ENCODE data around the gene ATP7B. TPM values are rescaled to one million over a fixed set of nuclear protein-coding genes. Genes with fewer than 3 reads are reported as not detected.

ATP7B gene
- total and polyA plus RNA-seq, 2 donors (not counting 1 experiment from before 2014, with no cell fraction given): 1.7 to 3.3 TPM

GRCh38 chr13:51960766-51961165 lies 50.5 kb downstream of the ATP7B start:
- H3K4me1 ChIP-seq (ENCODE audit: control insufficient read depth, extremely low read depth, insufficient read depth, low read length): no peaks in the 10 kb centered on the region
- no peaks in the 10 kb centered on the region for H3K9me3 ChIP-seq (ENCODE audit: control insufficient read depth, insufficient read depth, low read depth, low read length)
- H3K4me3 ChIP-seq (replicated peaks in 1 of 4; ENCODE audit: control extremely low read depth in 1 of 4, insufficient read depth in 1 of 4, low read depth in 3 of 4, low read length in 4 of 4): no peak overlapping the region
- no peaks in the 10 kb centered on the region for H3K79me2 ChIP-seq (ENCODE audit: control insufficient read depth, insufficient read depth, low read length)
- no peak overlapping the region for H3K4me2 ChIP-seq (ENCODE audit: extremely low read depth, insufficient read depth, low read length)
- H3K27ac ChIP-seq (ENCODE audit: insufficient read depth, low read length): no peak overlapping the region
- H3K9ac ChIP-seq (ENCODE audit: insufficient read depth, low read length): no peak overlapping the region
- no peaks in the 10 kb centered on the region for H4K20me1 ChIP-seq (ENCODE audit: control insufficient read depth, extremely low read depth, insufficient read depth, low read length)
- DNase-seq (ENCODE audit: low read depth in 2 of 2): no peak
- TF ChIP-seq CTCF (conservative IDR thresholded peaks at IDR 0.05 in 1 of 2, IDR thresholded peaks at IDR 0.05 in 1 of 2; ENCODE audit: low read depth in 1 of 2, low read length in 2 of 2): no peak
- no peak for TF ChIP-seq EZH2 (IDR thresholded peaks at IDR 0.05; ENCODE audit: low read length, missing control alignments)
- no peak overlapping the region for H2AFZ ChIP-seq (ENCODE audit: low read length)
- H3K27me3 ChIP-seq (ENCODE audit: control insufficient read depth, insufficient read depth, low read length): no peaks in the 10 kb centered on the region
- no peaks in the 10 kb centered on the region for H3K36me3 ChIP-seq (ENCODE audit: control insufficient read depth, insufficient read depth, low read length)

- no peak overlapping the region for H3K4me3 ChIP-seq (replicated peaks in 1 of 4; ENCODE audit: control extremely low read depth in 1 of 4, insufficient read depth in 1 of 4, low read depth in 3 of 4, low read length in 4 of 4)
- DNase-seq (ENCODE audit: low read depth in 2 of 2): no peak
- TF ChIP-seq EZH2 (IDR thresholded peaks at IDR 0.05; ENCODE audit: low read length, missing control alignments): no peak
- TF ChIP-seq CTCF (conservative IDR thresholded peaks at IDR 0.05 in 1 of 2, IDR thresholded peaks at IDR 0.05 in 1 of 2; ENCODE audit: low read depth in 1 of 2, low read length in 2 of 2): no peak
Observed at GRCh38 chr13:51959773-51960172, 51.5 kb downstream of the ATP7B start.

GRCh38 chr13:51958217-51958547 lies 53.1 kb downstream of the ATP7B start:
- Histone ChIP-seq H3K27ac (ENCODE audit: insufficient read depth, low read length) (no peak overlapping the region), H3K4me3 (replicated peaks in 1 of 4; ENCODE audit: control extremely low read depth in 1 of 4, insufficient read depth in 1 of 4, low read depth in 3 of 4, low read length in 4 of 4) (no peak overlapping the region), H3K79me2 (ENCODE audit: control insufficient read depth, insufficient read depth, low read length) (no peaks in the 10 kb centered on the region), H3K9ac (ENCODE audit: insufficient read depth, low read length) (no peak overlapping the region), H4K20me1 (ENCODE audit: control insufficient read depth, extremely low read depth, insufficient read depth, low read length) (no peaks in the 10 kb centered on the region), H3K9me3 (ENCODE audit: control insufficient read depth, insufficient read depth, low read depth, low read length) (no peaks in the 10 kb centered on the region), H2AFZ (ENCODE audit: low read length) (no peak overlapping the region), H3K4me2 (ENCODE audit: extremely low read depth, insufficient read depth, low read length) (no peak overlapping the region), H3K27me3 (ENCODE audit: control insufficient read depth, insufficient read depth, low read length) (no peaks in the 10 kb centered on the region), H3K4me1 (ENCODE audit: control insufficient read depth, extremely low read depth, insufficient read depth, low read length) (no peaks in the 10 kb centered on the region), H3K36me3 (ENCODE audit: control insufficient read depth, insufficient read depth, low read length) (no peaks in the 10 kb centered on the region)
- TF ChIP-seq CTCF (conservative IDR thresholded peaks at IDR 0.05 in 1 of 2, IDR thresholded peaks at IDR 0.05 in 1 of 2; ENCODE audit: low read depth in 1 of 2, low read length in 2 of 2): no peak
- TF ChIP-seq EZH2 (IDR thresholded peaks at IDR 0.05; ENCODE audit: low read length, missing control alignments): no peak
- no peak for DNase-seq (ENCODE audit: low read depth in 2 of 2)

More at GRCh38 chr13:51959773-51960172, 51.5 kb downstream of the ATP7B start:
- Histone ChIP-seq H3K36me3 (ENCODE audit: control insufficient read depth, insufficient read depth, low read length) (no peaks in the 10 kb centered on the region), H3K27me3 (ENCODE audit: control insufficient read depth, insufficient read depth, low read length) (no peaks in the 10 kb centered on the region), H2AFZ (ENCODE audit: low read length) (no peak overlapping the region), H3K9me3 (ENCODE audit: control insufficient read depth, insufficient read depth, low read depth, low read length) (no peaks in the 10 kb centered on the region), H3K79me2 (ENCODE audit: control insufficient read depth, insufficient read depth, low read length) (no peaks in the 10 kb centered on the region), H3K4me1 (ENCODE audit: control insufficient read depth, extremely low read depth, insufficient read depth, low read length) (no peaks in the 10 kb centered on the region), H3K9ac (ENCODE audit: insufficient read depth, low read length) (no peak overlapping the region), H4K20me1 (ENCODE audit: control insufficient read depth, extremely low read depth, insufficient read depth, low read length) (no peaks in the 10 kb centered on the region), H3K27ac (ENCODE audit: insufficient read depth, low read length) (no peak overlapping the region), H3K4me2 (ENCODE audit: extremely low read depth, insufficient read depth, low read length) (no peak overlapping the region)
